Ishikawa (cell line): ENCODE data around the gene NBEAL2.

Experiments
- CEBPB ChIP-seq: IDR thresholded peaks from 2 replicates; pipeline ENCODE4 v1.6.1; 2012
- CREB1 ChIP-seq: IDR thresholded peaks from 2 replicates; pipeline ENCODE4 v1.6.1; 2012; ENCODE audit warnings: low read depth
- EGR1 ChIP-seq: IDR thresholded peaks from 2 replicates; pipeline ENCODE4 v1.6.1; 2012
- EP300 ChIP-seq: IDR thresholded peaks from 2 replicates; pipeline ENCODE4 v1.6.1; 2012; ENCODE audit warnings: borderline replicate concordance
- FOXM1 ChIP-seq: IDR thresholded peaks from 2 replicates; pipeline ENCODE4 v1.6.1; 2012; ENCODE audit warnings: low read depth, borderline replicate concordance
- NFIC ChIP-seq: IDR thresholded peaks from 2 replicates; pipeline ENCODE4 v1.6.1; 2012
- RAD21 ChIP-seq: IDR thresholded peaks from 2 replicates; pipeline ENCODE4 v1.6.1; 2012; ENCODE audit warnings: low read depth
- REST ChIP-seq: IDR thresholded peaks from 2 replicates; pipeline ENCODE4 v1.6.1; 2012; ENCODE audit warnings: low read depth, mild to moderate bottlenecking
- TAF1 ChIP-seq: IDR thresholded peaks from 2 replicates; pipeline ENCODE4 v1.6.1; 2012; ENCODE audit warnings: low read depth, mild to moderate bottlenecking
- TCF12 ChIP-seq: IDR thresholded peaks from 2 replicates; pipeline ENCODE4 v1.6.1; 2012; ENCODE audit warnings: low read depth
- TEAD4 ChIP-seq: IDR thresholded peaks from 2 replicates; pipeline ENCODE4 v1.6.1; 2012
- YY1 ChIP-seq: IDR thresholded peaks from 2 replicates; pipeline ENCODE4 v1.6.1; 2012; ENCODE audit warnings: low read depth
- ZBTB7A ChIP-seq: IDR thresholded peaks from 2 replicates; pipeline ENCODE4 v1.6.1; 2012; ENCODE audit warnings: low read depth
- TF ChIP-seq, protein P1 (sequence below): IDR thresholded peaks from 2 replicates; pipeline ENCODE4 v1.6.1; 2012
- TF ChIP-seq, protein P2 (sequence below): IDR thresholded peaks from 2 replicates; pipeline ENCODE4 v1.6.1; 2012

Gene NBEAL2

GRCh38 chr3:46993292-46993691 is 13.8 kb downstream of the NBEAL2 start:
- TF ChIP-seq, protein P1, sequence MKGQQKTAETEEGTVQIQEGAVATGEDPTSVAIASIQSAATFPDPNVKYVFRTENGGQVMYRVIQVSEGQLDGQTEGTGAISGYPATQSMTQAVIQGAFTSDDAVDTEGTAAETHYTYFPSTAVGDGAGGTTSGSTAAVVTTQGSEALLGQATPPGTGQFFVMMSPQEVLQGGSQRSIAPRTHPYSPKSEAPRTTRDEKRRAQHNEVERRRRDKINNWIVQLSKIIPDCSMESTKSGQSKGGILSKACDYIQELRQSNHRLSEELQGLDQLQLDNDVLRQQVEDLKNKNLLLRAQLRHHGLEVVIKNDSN = no peak
- TF ChIP-seq YY1 = no peak
- TF ChIP-seq EGR1 = no peak
- no peak for TF ChIP-seq CREB1

DNA sequence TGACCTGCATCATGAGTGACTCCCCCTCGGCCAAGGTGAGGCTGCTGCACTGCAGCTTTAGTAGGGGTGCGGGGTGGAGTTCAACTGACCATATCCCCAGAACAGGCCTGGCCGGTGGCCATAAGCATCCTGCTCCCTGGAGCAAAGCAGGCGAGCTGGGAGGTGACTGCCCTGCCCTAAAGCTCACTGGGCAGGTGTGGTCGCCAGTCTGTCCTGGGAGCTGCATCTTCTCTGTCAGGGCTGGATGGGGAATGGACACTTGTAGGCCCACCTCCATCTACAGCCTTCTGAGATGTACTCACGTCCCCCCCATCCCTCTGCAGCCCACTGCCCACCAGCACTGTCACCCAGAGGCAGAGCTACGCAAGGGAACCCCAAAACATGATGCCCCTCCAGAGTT is 14.5 kb downstream of the NBEAL2 start:
- TF ChIP-seq TCF12 (no peak), RAD21 (no peak), EGR1 (no peak), NFIC (no peak)

GRCh38 chr3:46994801-46995731 is 15.6 kb downstream of the NBEAL2 start:
- TF ChIP-seq TCF12 (no peak), FOXM1 (no peak), NFIC (no peak), EP300 (no peak), CREB1 (no peak), YY1 (no peak), TEAD4 (no peak), RAD21 (no peak), CEBPB (no peak), ZBTB7A (no peak), EGR1 (no peak), REST (no peak), TAF1 (no peak)
- TF ChIP-seq, protein P2, sequence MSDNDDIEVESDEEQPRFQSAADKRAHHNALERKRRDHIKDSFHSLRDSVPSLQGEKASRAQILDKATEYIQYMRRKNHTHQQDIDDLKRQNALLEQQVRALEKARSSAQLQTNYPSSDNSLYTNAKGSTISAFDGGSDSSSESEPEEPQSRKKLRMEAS = no peak
- TF ChIP-seq, protein P1 = no peak

- no peak for TF ChIP-seq EGR1
- TF ChIP-seq RAD21 = no peak
- no peak for TF ChIP-seq CREB1
- TF ChIP-seq TEAD4 = no peak
- no peak for TF ChIP-seq NFIC
- TF ChIP-seq, protein P2 = no peak
- TF ChIP-seq YY1 = no peak
- no peak for TF ChIP-seq FOXM1
- TF ChIP-seq REST = no peak
Measured at GRCh38 chr3:46995901-46996562, 16.6 kb downstream of the NBEAL2 start.

- TF ChIP-seq FOXM1 = no peak
- no peak for TF ChIP-seq YY1
- TF ChIP-seq, protein P1 = no peak
- TF ChIP-seq CREB1 = no peak
- no peak for TF ChIP-seq TEAD4
- TF ChIP-seq ZBTB7A = no peak
- no peak for TF ChIP-seq TCF12
- no peak for TF ChIP-seq NFIC
- no peak for TF ChIP-seq TAF1
- no peak for TF ChIP-seq EGR1
- no peak for TF ChIP-seq CEBPB
- TF ChIP-seq EP300 = no peak
Measured at GRCh38 chr3:46996689-46997452, 17.4 kb downstream of the NBEAL2 start.
